IPS DF 6.9 (cell line): ENCODE measurements around the gene PI3.
"Not testable (repeated sequence)": the region's sequence is repeated elsewhere in the genome, so short reads cannot be mapped to it uniquely, and the experiment has no call there.

Experiments used
- DNase-seq: peaks from one replicate; pipeline ENCODE4 v3.0.0-alpha.2; 2013; ENCODE audit warnings: low read depth, low spot score
- H3K27ac ChIP-seq: one replicate; pipeline ENCODE4 v1.5.1; 2013; ENCODE audit warnings: low read length, control low read depth
- H3K27me3 ChIP-seq: 2 replicates; pipeline ENCODE4 v1.6.1; 2013; ENCODE audit warnings: mild to moderate bottlenecking, low read length; ENCODE audit not compliant: control insufficient read depth, insufficient read depth
- H3K36me3 ChIP-seq: 2 replicates; pipeline ENCODE4 v1.6.1; 2013; ENCODE audit warnings: low read length; ENCODE audit not compliant: control insufficient read depth, insufficient read depth
- H3K4me1 ChIP-seq: 2 replicates; pipeline ENCODE4 v1.6.1; 2013; ENCODE audit warnings: low read length; ENCODE audit not compliant: control insufficient read depth, insufficient read depth
- H3K4me3 ChIP-seq: 2 replicates; pipeline ENCODE4 v1.5.1; 2013; ENCODE audit warnings: mild to moderate bottlenecking, low read length
- H3K9me3 ChIP-seq: 2 replicates; pipeline ENCODE4 v1.6.1; 2013; ENCODE audit warnings: low read length, inconsistent platforms; ENCODE audit not compliant: control insufficient read depth, insufficient read depth
- WGBS: extraction: QIAGEN DNeasy Blood & Tissue Kit; methylation state at CpG from one replicate; pipeline ENCODE4 v1.1.7; 2013; ENCODE audit warnings: mixed read lengths, missing lambda C conversion rate; ENCODE audit not compliant: insufficient read length, insufficient coverage; 5-methylcytosine and 5-hydroxymethylcytosine counted together

PI3 gene, protein sequence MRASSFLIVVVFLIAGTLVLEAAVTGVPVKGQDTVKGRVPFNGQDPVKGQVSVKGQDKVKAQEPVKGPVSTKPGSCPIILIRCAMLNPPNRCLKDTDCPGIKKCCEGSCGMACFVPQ

DNA sequence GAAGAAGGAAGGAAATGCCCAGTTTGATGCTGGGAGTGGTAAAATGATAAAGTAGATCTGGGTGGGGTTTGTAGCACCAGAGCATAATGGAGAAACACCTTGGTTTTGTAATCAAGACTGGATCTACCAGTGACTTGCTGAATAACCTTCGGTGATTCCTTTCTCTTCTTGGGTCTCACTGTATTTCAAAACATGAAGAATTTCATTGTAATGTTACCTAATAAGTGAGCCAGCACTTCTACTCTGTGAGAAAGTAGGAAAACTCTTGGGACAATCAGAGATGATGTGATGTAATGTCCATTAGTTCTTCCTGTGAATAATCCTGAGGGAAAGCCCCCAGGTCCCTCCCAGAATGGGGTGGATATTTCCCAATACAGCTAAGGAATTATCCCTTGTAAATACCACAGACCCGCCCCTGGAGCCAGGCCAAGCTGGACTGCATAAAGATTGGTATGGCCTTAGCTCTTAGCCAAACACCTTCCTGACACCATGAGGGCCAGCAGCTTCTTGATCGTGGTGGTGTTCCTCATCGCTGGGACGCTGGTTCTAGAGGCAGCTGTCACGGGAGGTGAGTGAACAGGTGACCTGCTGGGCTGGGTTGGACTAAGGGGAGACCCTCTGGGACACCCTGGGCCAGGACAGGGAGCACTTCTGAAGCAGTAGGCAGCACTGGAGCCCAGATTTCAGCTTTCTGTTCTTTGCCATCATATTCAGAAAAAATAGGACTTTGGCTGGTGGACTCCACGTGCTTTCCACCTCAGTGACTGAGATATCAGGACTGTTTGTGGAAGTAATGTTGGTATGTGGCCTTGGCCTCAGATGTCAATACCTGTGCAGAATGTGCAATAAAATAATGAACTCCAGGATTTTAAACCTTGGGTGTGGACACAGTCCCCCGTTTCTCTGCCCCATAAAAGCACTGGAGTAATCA is at the start of gene PI3:
TSS of gene PI3 (plus strand) at position 469 of the 931 bp plus-strand sequence. CDS start at position 490, 21 bp downstream.
- Histone ChIP-seq H3K4me3 (no peak within 1 kb of the TSS), H3K27me3 (no peaks in the 10 kb centered on the region), H3K4me1 (no peaks in the 10 kb centered on the region), H3K36me3 (no peaks in the 10 kb centered on the region), H3K27ac (no peak within 1 kb of the TSS), H3K9me3 (no peaks in the 10 kb centered on the region)
- DNase-seq, result no peak
- WGBS, result no CpG with 5 or more reads among the region's 8 CpGs

DNA sequence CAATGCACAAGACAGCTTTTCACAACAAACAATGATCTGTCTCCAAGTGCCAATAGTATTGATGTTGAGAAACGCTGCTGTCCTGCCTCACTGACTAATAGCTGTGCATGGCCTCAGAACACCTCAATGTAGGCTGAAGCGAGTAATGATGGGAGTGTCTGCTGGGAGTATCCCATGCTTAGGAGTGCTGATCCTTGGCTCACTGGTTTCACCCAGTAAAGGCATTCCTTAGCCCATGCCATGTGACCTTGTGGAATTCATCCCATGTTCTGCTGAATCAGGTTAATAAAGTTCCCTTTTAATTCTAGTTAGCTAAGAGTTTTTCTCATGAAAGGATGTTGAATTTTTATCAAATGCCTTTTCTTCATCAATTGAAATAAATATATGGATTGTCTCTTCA is 46.6 kb upstream of the PI3 start:
- H3K4me1 ChIP-seq, result no peaks in the 10 kb centered on the region
- WGBS, result no CpG with 5 or more reads among the region's 2 CpGs
- H3K36me3 ChIP-seq, result no peaks in the 10 kb centered on the region
- H3K27me3 ChIP-seq, result no peaks in the 10 kb centered on the region
- no peak overlapping the region for H3K4me3 ChIP-seq
- H3K27ac ChIP-seq, result no peak overlapping the region
- no peaks in the 10 kb centered on the region for H3K9me3 ChIP-seq
- no peak for DNase-seq

DNA sequence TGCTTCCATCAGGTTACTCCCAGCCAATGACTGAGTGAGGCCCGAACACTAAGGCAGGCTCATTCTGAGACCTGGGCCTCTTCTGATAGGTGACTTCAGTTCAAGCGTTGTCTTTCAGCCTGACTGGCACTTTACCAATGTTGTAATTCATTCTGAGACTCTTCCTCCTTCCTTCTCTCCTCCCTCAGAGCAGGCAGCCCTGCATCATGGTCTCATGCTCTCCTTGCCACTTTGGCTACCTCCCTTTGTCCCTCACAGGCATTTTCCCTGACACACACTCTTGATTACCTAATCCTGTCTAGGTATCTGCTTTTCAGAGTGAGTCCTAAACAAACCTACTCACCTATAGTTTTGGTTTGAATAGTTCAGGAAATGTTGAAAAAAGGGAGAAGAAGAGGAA is 37.8 kb upstream of the PI3 start:
- no peak overlapping the region for H3K4me3 ChIP-seq
- no peaks in the 10 kb centered on the region for H3K36me3 ChIP-seq
- no peaks in the 10 kb centered on the region for H3K27me3 ChIP-seq
- no peak overlapping the region for H3K27ac ChIP-seq
- H3K9me3 ChIP-seq, result no peaks in the 10 kb centered on the region
- H3K4me1 ChIP-seq, result no peaks in the 10 kb centered on the region
- WGBS, result no CpG with 5 or more reads among the region's 2 CpGs
- no peak for DNase-seq

DNA sequence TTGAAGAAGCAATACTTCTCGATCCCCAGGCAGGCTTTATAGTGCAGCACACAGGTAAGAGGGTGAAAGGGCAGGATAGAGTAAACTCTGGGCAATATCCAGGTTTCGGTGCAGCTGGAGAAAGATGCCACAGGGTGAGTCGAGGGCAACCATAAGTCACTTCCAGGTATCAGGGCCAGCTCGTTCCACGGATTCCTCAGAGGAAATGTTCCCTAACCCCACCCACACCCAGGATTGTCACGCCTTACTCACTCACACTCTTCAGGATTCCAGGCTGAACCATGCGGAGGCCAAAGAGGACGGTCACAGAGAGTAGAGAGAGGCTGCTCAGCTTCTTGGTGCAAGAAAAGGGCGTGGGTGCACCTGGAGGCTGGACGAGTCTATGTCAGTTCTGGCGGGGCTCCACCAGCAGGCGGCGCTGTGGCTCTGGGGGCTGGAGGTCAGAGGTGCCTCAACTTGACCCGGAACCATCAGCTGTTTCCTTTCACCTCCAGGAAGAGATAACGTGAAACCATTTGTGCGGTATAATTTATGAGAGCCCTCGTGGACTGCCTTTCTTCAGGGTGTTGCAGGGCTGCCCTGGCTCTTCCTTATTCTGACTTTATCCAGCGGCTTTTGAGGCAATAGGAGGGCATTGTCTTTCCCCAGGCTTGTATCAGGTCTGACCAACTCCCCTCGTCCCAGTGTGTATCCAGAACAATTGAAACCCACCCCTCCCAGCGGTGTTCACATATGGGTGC is 36.0 kb upstream of the PI3 start:
- H3K27me3 ChIP-seq, result no peaks in the 10 kb centered on the region

GRCh38 chr20:45139733-45140375 is 34.8 kb upstream of the PI3 start:
- WGBS, result no CpG with 5 or more reads among the region's 5 CpGs
- H3K36me3 ChIP-seq, result not testable (repeated sequence)

More for the DNA sequence above, 36.0 kb upstream of the PI3 start:
- Histone ChIP-seq H3K36me3 (no peaks in the 10 kb centered on the region), H3K27ac (no peak overlapping the region), H3K4me1 (no peaks in the 10 kb centered on the region), H3K9me3 (no peaks in the 10 kb centered on the region), H3K4me3 (no peak overlapping the region)
- DNase-seq, result peak; percentile 52
- WGBS, result no CpG with 5 or more reads among the region's 20 CpGs

GRCh38 chr20:45140836-45141235 is 33.9 kb upstream of the PI3 start:
- DNase-seq, result no peak
- Histone ChIP-seq H3K4me3 (no peak overlapping the region), H3K27me3 (no peaks in the 10 kb centered on the region; the same call in 1 of the 2 replicates), H3K4me1 (no peaks in the 10 kb centered on the region), H3K27ac (no peak overlapping the region), H3K9me3 (no peaks in the 10 kb centered on the region), H3K36me3 (no peaks in the 10 kb centered on the region)
- WGBS, result no CpG with 5 or more reads among the region's 4 CpGs

More at GRCh38 chr20:45139733-45140375, 34.8 kb upstream of the PI3 start:
- not testable (repeated sequence) for DNase-seq, H3K4me3 ChIP-seq, H3K27me3 ChIP-seq, H3K4me1 ChIP-seq, H3K27ac ChIP-seq, H3K9me3 ChIP-seq

- WGBS, result no CpG with 5 or more reads among the region's 3 CpGs
Observed at GRCh38 chr20:45149062-45149461, 25.6 kb upstream of the PI3 start.

DNA sequence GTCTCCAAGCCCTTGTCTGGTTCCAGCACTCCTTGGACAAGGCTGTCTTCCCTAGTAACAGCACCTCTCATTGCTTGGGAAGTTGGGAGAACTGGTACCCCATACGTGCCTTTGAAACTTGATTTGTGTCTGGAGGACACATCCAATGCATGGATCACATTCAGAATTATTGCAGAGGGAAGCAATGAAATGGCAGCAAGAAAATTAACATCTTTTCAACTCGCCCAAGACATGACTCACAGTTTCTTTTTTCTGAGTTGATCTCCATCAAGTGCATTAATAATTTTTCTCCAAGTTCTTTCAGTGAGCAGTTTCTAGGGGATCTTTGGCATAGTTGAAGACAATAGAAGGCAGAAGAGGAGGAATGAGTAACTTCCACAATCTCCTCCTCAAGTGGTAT is 22.3 kb upstream of the PI3 start:
- no peak for DNase-seq
- WGBS, result no CpG with 5 or more reads among the region's 2 CpGs
- Histone ChIP-seq H3K9me3 (no peaks in the 10 kb centered on the region), H3K27me3 (no peaks in the 10 kb centered on the region), H3K4me3 (no peak overlapping the region), H3K36me3 (no peaks in the 10 kb centered on the region), H3K4me1 (no peaks in the 10 kb centered on the region; the same call in 1 of the 2 replicates), H3K27ac (no peak overlapping the region)

More at GRCh38 chr20:45149062-45149461, 25.6 kb upstream of the PI3 start:
- Histone ChIP-seq H3K36me3 (no peaks in the 10 kb centered on the region), H3K27ac (no peak overlapping the region), H3K9me3 (no peaks in the 10 kb centered on the region), H3K4me1 (no peaks in the 10 kb centered on the region; the same call in 1 of the 2 replicates), H3K27me3 (no peaks in the 10 kb centered on the region; the same call in 1 of the 2 replicates), H3K4me3 (no peak overlapping the region)
- no peak for DNase-seq

- Histone ChIP-seq H3K36me3 (no peaks in the 10 kb centered on the region), H3K4me3 (no peak overlapping the region), H3K9me3 (no peaks in the 10 kb centered on the region), H3K27ac (no peak overlapping the region), H3K27me3 (no peaks in the 10 kb centered on the region), H3K4me1 (no peaks in the 10 kb centered on the region; the same call in 1 of the 2 replicates)
- DNase-seq, result no peak
- no CpG with 5 or more reads among the region's 3 CpGs for WGBS
Observed at GRCh38 chr20:45153147-45153546, 21.6 kb upstream of the PI3 start.

- no peaks in the 10 kb centered on the region; the same call in 1 of the 2 replicates for H3K4me1 ChIP-seq
- no peaks in the 10 kb centered on the region for H3K27me3 ChIP-seq
- no peak for DNase-seq
- no CpG with 5 or more reads among the region's 1 CpG for WGBS
- no peaks in the 10 kb centered on the region for H3K9me3 ChIP-seq
- H3K27ac ChIP-seq, result no peak overlapping the region
- no peak overlapping the region for H3K4me3 ChIP-seq
- H3K36me3 ChIP-seq, result no peaks in the 10 kb centered on the region
Observed at GRCh38 chr20:45153752-45154151, 20.9 kb upstream of the PI3 start.
